GM23338 (cell line): Measurements from ENCODE around the gene HDAC9. TPM values are rescaled to one million over a fixed set of nuclear protein-coding genes. Genes with fewer than 3 reads are reported as not detected.

Source experiments
- ATAC-seq: fragments of 200-7000 bp; cut with Tn5 transposase; 3 replicates; pipeline ENCODE4 v1.9.1; 2020
- DNase-seq: peaks from one replicate; pipeline ENCODE4 v3.0.0-alpha.2; 2015; ENCODE audit warnings: low spot score
- H2AFZ ChIP-seq: fragments of 200-600 bp; sonication (generic); 2 replicates; pipeline ENCODE4 v1.8.0; 2016; ENCODE audit warnings: antibody characterized with exemption, mild to moderate bottlenecking, moderate library complexity
- H3F3A ChIP-seq: fragments of 200-600 bp; sonication (generic); replicated peaks from 2 replicates; pipeline ENCODE4 v1.8.0; 2017; ENCODE audit warnings: antibody characterized with exemption, mixed run types, low read depth
- H3K27ac ChIP-seq: fragments of 200-600 bp; sonication (generic); 2 replicates; pipeline ENCODE4 v1.6.1; 2016; ENCODE audit warnings: low read depth
- H3K27me3 ChIP-seq: fragments of 200-600 bp; sonication (generic); 2 replicates; pipeline ENCODE4 v1.8.0; 2016; ENCODE audit warnings: mild to moderate bottlenecking, mixed run types, moderate library complexity; ENCODE audit not compliant: insufficient read depth
- H3K36me3 ChIP-seq: fragments of 200-600 bp; sonication (generic); 2 replicates; pipeline ENCODE4 v1.8.0; 2016; ENCODE audit warnings: mild to moderate bottlenecking; ENCODE audit not compliant: insufficient read depth
- H3K4me1 ChIP-seq: fragments of 200-600 bp; sonication (generic); 2 replicates; pipeline ENCODE4 v1.8.0; 2016; ENCODE audit warnings: mild to moderate bottlenecking, moderate library complexity; ENCODE audit not compliant: insufficient read depth
- H3K4me2 ChIP-seq: fragments of 200-600 bp; sonication (generic); 2 replicates; pipeline ENCODE4 v1.7.1; 2017; ENCODE audit warnings: mixed run types
- H3K4me3 ChIP-seq: fragments of 200-600 bp; sonication (generic); 2 replicates; pipeline ENCODE4 v1.6.1; 2016; ENCODE audit warnings: mixed run types
- H3K79me2 ChIP-seq: fragments of 200-600 bp; sonication (generic); replicated peaks from 2 replicates; pipeline ENCODE4 v1.8.0; 2017; ENCODE audit warnings: mild to moderate bottlenecking; ENCODE audit not compliant: insufficient read depth
- H3K9me2 ChIP-seq: fragments of 200-600 bp; sonication (generic); 2 replicates; pipeline ENCODE4 v1.8.0; 2017; ENCODE audit not compliant: insufficient read depth
- H4K20me1 ChIP-seq: fragments of 200-600 bp; sonication (generic); replicated peaks from 2 replicates; pipeline ENCODE4 v1.8.0; 2017; ENCODE audit warnings: mild to moderate bottlenecking; ENCODE audit not compliant: insufficient read depth
- H3K27ac Mint-ChIP-seq: 2 replicates; pipeline ENCODE4 v1.8.0; 2020; ENCODE audit warnings: inconsistent platforms, mild to moderate bottlenecking, moderate library complexity, mixed read lengths
- H3K27me3 Mint-ChIP-seq: 3 replicates; pipeline ENCODE4 v1.8.0; 2022; ENCODE audit warnings: low read depth, mild to moderate bottlenecking, moderate library complexity, mixed read lengths, inconsistent platforms; ENCODE audit not compliant: insufficient read depth, poor library complexity
- H3K36me3 Mint-ChIP-seq: 3 replicates; pipeline ENCODE4 v1.8.0; 2021; ENCODE audit warnings: low read depth, mild to moderate bottlenecking, inconsistent platforms, moderate library complexity, mixed read lengths
- H3K4me1 Mint-ChIP-seq: 3 replicates; pipeline ENCODE4 v1.8.0; 2020; ENCODE audit warnings: mild to moderate bottlenecking, inconsistent platforms, mixed read lengths
- H3K4me3 Mint-ChIP-seq: 3 replicates; pipeline ENCODE4 v1.8.0; 2021; ENCODE audit warnings: moderate library complexity, mild to moderate bottlenecking, inconsistent platforms, mixed read lengths
- H3K9me3 Mint-ChIP-seq: 3 replicates; pipeline ENCODE4 v1.8.0; 2020; ENCODE audit warnings: moderate library complexity, mild to moderate bottlenecking, inconsistent platforms, mixed read lengths
- CREB1 ChIP-seq: fragments of 250-450 bp; sonication (Bioruptor Pico); IDR thresholded peaks from 2 replicates; pipeline ENCODE4 v1.5.0; 2020; ENCODE audit warnings: low read depth, mild to moderate bottlenecking, moderate library complexity
- CTCF ChIP-seq, 2 experiments: fragments of 200-600 bp in 1 of 2; sonication (generic) in 1 of 2; conservative IDR thresholded peaks; 2 replicates each; pipeline versions ENCODE4 v1.5.1 to v1.6.1; 2016 to 2017; ENCODE audit warnings: antibody characterized with exemption in 2 of 2, low read depth in 2 of 2, mild to moderate bottlenecking in 2 of 2, moderate library complexity in 1 of 2
- ETS1 ChIP-seq: IDR thresholded peaks from 2 replicates; pipeline ENCODE4 v1.6.1; 2016; ENCODE audit warnings: antibody characterized with exemption
- EZH2 ChIP-seq: fragments of 200-600 bp; sonication (generic); IDR thresholded peaks from one replicate; pipeline ENCODE4 v1.8.0; 2017; ENCODE audit warnings: antibody characterized with exemption, mild to moderate bottlenecking, low read depth; ENCODE audit not compliant: unreplicated experiment
- EZH2phosphoT487 ChIP-seq: fragments of 200-600 bp; sonication (generic); IDR thresholded peaks from one replicate; pipeline ENCODE4 v1.8.1; 2018; ENCODE audit warnings: antibody characterized with exemption; ENCODE audit not compliant: unreplicated experiment
- NANOG ChIP-seq: IDR thresholded peaks from 2 replicates; pipeline ENCODE4 v1.6.1; 2016; ENCODE audit warnings: antibody characterized with exemption, borderline replicate concordance
- POLR2AphosphoS5 ChIP-seq: IDR thresholded peaks from 2 replicates; pipeline ENCODE4 v1.6.1; 2016; ENCODE audit warnings: antibody characterized with exemption, low read depth
- STAT1 ChIP-seq: IDR thresholded peaks from one replicate; pipeline ENCODE4 v1.6.1; 2016; ENCODE audit warnings: antibody characterized with exemption; ENCODE audit not compliant: unreplicated experiment
- ZNF114 ChIP-seq: fragments of 250-450 bp; sonication (Bioruptor Pico); IDR thresholded peaks from 2 replicates; pipeline ENCODE4 v1.5.0; 2020; ENCODE audit warnings: mild to moderate bottlenecking, moderate library complexity
- ZNF331 ChIP-seq: fragments of 250-450 bp; sonication (Bioruptor Pico); IDR thresholded peaks from 2 replicates; pipeline ENCODE4 v1.5.0; 2020; ENCODE audit warnings: low read depth, mild to moderate bottlenecking, moderate library complexity
- ZNF462 ChIP-seq: fragments of 250-450 bp; sonication (Bioruptor Pico); IDR thresholded peaks from 2 replicates; pipeline ENCODE4 v1.5.0; 2020; ENCODE audit warnings: mild to moderate bottlenecking, moderate library complexity
- polyA plus RNA-seq: library from polyadenylated mRNA; unstranded; fragments of >200 nt; fragmentation: Nextera tagmentation; extraction: Ambion mirVana; gene quantifications from 2 replicates; pipeline ENCODE4 v1.2.1, GENCODE V29; 2016
- total RNA-seq: library from RNA; depleted of rRNA; stranded (reverse); fragments of >200 nt; shearing (Covaris generic); gene quantifications from 2 replicates; pipeline ENCODE4 v1.2.3, GENCODE V29; 2014

Gene HDAC9
- total and polyA plus RNA-seq, 2 experiments from 2014 or later: 8.3 to 18.5 TPM

- DNase-seq (no peak), ATAC-seq (no peak)
- H3K4me2 ChIP-seq: no peak overlapping the region
- no peaks in the 10 kb centered on the region for H3F3A ChIP-seq
- no peaks in the 10 kb centered on the region for H4K20me1 ChIP-seq
- no peak overlapping the region for H3K4me3 ChIP-seq
- Mint-ChIP-seq H3K9me3 (no peaks in the 10 kb centered on the region), H3K4me3 (no peak overlapping the region), H3K27me3 (no peaks in the 10 kb centered on the region), H3K27ac (no peak overlapping the region), H3K36me3 (no peaks in the 10 kb centered on the region), H3K4me1 (peaks cover 11% of the 10 kb centered on the region; the same call in 2 of the 3 replicates)
- H3K4me1 ChIP-seq: no peaks in the 10 kb centered on the region
- no peak overlapping the region for H3K27ac ChIP-seq
- H3K79me2 ChIP-seq: no peaks in the 10 kb centered on the region
- TF ChIP-seq NANOG (no peak), CTCF (conservative IDR thresholded peaks at IDR 0.05; ENCODE audit: low read depth in 2 of 2) (no peak), EZH2 (no peak), STAT1 (no peak), EZH2phosphoT487 (no peak), CREB1 (CRISPR knock-in tag) (no peak)
- H3K27me3 ChIP-seq: no peaks in the 10 kb centered on the region
- H3K9me2 ChIP-seq: no peaks in the 10 kb centered on the region
- no peaks in the 10 kb centered on the region for H3K36me3 ChIP-seq
- H2AFZ ChIP-seq: no peak overlapping the region
These were observed 266.6 kb downstream of the HDAC9 start for GRCh38 chr7:18762189-18762588.

- Mint-ChIP-seq H3K9me3 (no peaks in the 10 kb centered on the region), H3K27ac (no peak overlapping the region), H3K27me3 (peaks cover 1% of the 10 kb centered on the region), H3K36me3 (no peaks in the 10 kb centered on the region), H3K4me1 (peaks cover 6% of the 10 kb centered on the region; the same call in 2 of the 3 replicates), H3K4me3 (no peak overlapping the region)
- H3K9me2 ChIP-seq: no peaks in the 10 kb centered on the region
- H3K4me3 ChIP-seq: no peak overlapping the region
- no peaks in the 10 kb centered on the region for H3K27me3 ChIP-seq
- H4K20me1 ChIP-seq: no peaks in the 10 kb centered on the region
- no peaks in the 10 kb centered on the region for H3K4me1 ChIP-seq
- DNase-seq (no peak), ATAC-seq (no peak)
- H3K4me2 ChIP-seq: no peak overlapping the region
- no peak overlapping the region; the same call in 1 of the 2 replicates for H2AFZ ChIP-seq
- H3K27ac ChIP-seq: no peak overlapping the region
- no peaks in the 10 kb centered on the region for H3F3A ChIP-seq
- no peaks in the 10 kb centered on the region for H3K79me2 ChIP-seq
- no peaks in the 10 kb centered on the region for H3K36me3 ChIP-seq
- no peak for TF ChIP-seq ZNF331 (CRISPR knock-in tag)
- no peak for TF ChIP-seq CTCF (conservative IDR thresholded peaks at IDR 0.05; ENCODE audit: low read depth in 2 of 2)
- TF ChIP-seq ZNF114 (CRISPR knock-in tag): no peak
- no peak for TF ChIP-seq EZH2
- TF ChIP-seq ZNF462 (CRISPR knock-in tag): no peak
- TF ChIP-seq POLR2AphosphoS5: no peak
- TF ChIP-seq ETS1: no peak
These were observed 272.7 kb downstream of the HDAC9 start for GRCh38 chr7:18768256-18768655.
